Hepatocyte (in vitro differentiated cells): Measurements from ENCODE around the gene APOL1.

Experiments
- CTCF ChIP-seq: fragments of 200-600 bp; sonication (generic); IDR thresholded peaks from 2 replicates; pipeline ENCODE4 v1.5.1; 2016; ENCODE audit warnings: antibody characterized with exemption, mild to moderate bottlenecking; ENCODE audit not compliant: poor library complexity
- EZH2 ChIP-seq: fragments of 200-600 bp; sonication (generic); IDR thresholded peaks from 2 replicates; pipeline ENCODE4 v1.6.1; 2016; ENCODE audit warnings: antibody characterized with exemption, mild to moderate bottlenecking, borderline replicate concordance
- EZH2phosphoT487 ChIP-seq: fragments of 200-600 bp; sonication (generic); IDR thresholded peaks from one replicate; pipeline ENCODE4 v1.6.1; 2018; ENCODE audit warnings: antibody characterized with exemption, mild to moderate bottlenecking, low read depth, moderate library complexity; ENCODE audit not compliant: unreplicated experiment, severe bottlenecking

GRCh38 chr22:36225333-36225922 is 27.5 kb upstream of the APOL1 start:
- TF ChIP-seq CTCF (no peak), EZH2 (no peak), EZH2phosphoT487 (no peak)
